IPS-20b (cell line): Measurements from ENCODE around the gene ACVR1.
"Not testable (repeated sequence)": the region's sequence is repeated elsewhere in the genome, so short reads cannot be mapped to it uniquely, and the experiment has no call there.

ENCODE experiments used
- H3K27ac ChIP-seq: one replicate; pipeline ENCODE4 v1.5.1; 2013; ENCODE audit warnings: low read length
- H3K27me3 ChIP-seq: 2 replicates; pipeline ENCODE4 v1.6.1; 2013; ENCODE audit warnings: mild to moderate bottlenecking, low read length, inconsistent platforms; ENCODE audit not compliant: insufficient read depth
- H3K36me3 ChIP-seq: 2 replicates; pipeline ENCODE4 v1.6.1; 2013; ENCODE audit warnings: low read depth, mild to moderate bottlenecking, inconsistent platforms, low read length, moderate library complexity; ENCODE audit not compliant: insufficient read depth
- H3K4me1 ChIP-seq: 2 replicates; pipeline ENCODE4 v1.6.1; 2013; ENCODE audit warnings: mild to moderate bottlenecking, control low read depth, inconsistent platforms, low read length, moderate library complexity; ENCODE audit not compliant: insufficient read depth
- H3K4me3 ChIP-seq: 2 replicates; pipeline ENCODE4 v1.5.1; 2013; ENCODE audit warnings: mild to moderate bottlenecking, low read length, inconsistent platforms
- H3K9ac ChIP-seq: 2 replicates; pipeline ENCODE4 v1.6.1; 2013; ENCODE audit warnings: low read depth, mild to moderate bottlenecking, inconsistent platforms, low read length, moderate library complexity
- H3K9me3 ChIP-seq: 2 replicates; pipeline ENCODE4 v1.6.1; 2013; ENCODE audit warnings: mild to moderate bottlenecking, low read depth, low read length, inconsistent platforms; ENCODE audit not compliant: insufficient read depth

ACVR1 gene

GRCh38 chr2:157891643-157892041, 15.5 kb upstream of the ACVR1 start:
- H3K9ac ChIP-seq: no peak overlapping the region
- no peaks in the 10 kb centered on the region for H3K9me3 ChIP-seq
- peaks cover 26% of the 10 kb centered on the region for H3K4me1 ChIP-seq
- H3K27ac ChIP-seq: no peak overlapping the region
- no peaks in the 10 kb centered on the region for H3K27me3 ChIP-seq
- H3K36me3 ChIP-seq: no peaks in the 10 kb centered on the region
- peak overlapping the region; percentile 9; the same call in 1 of the 2 replicates for H3K4me3 ChIP-seq

GRCh38 chr2:157890969-157891642, 15.0 kb upstream of the ACVR1 start:
- H3K4me3 ChIP-seq: peak overlapping the region; percentile 9; the same call in 1 of the 2 replicates
- no peak overlapping the region for H3K9ac ChIP-seq
- H3K4me1 ChIP-seq: peaks cover 26% of the 10 kb centered on the region
- H3K27ac ChIP-seq: no peak overlapping the region
- no peaks in the 10 kb centered on the region for H3K36me3 ChIP-seq
- no peaks in the 10 kb centered on the region for H3K9me3 ChIP-seq
- H3K27me3 ChIP-seq: no peaks in the 10 kb centered on the region

GRCh38 chr2:157887946-157888345, 11.8 kb upstream of the ACVR1 start:
- Histone ChIP-seq H3K27ac (no peak overlapping the region), H3K27me3 (no peaks in the 10 kb centered on the region), H3K9ac (no peak overlapping the region), H3K9me3 (no peaks in the 10 kb centered on the region), H3K4me3 (no peak overlapping the region), H3K4me1 (peaks cover 26% of the 10 kb centered on the region), H3K36me3 (no peaks in the 10 kb centered on the region)

GRCh38 chr2:157884533-157884932, 8.4 kb upstream of the ACVR1 start:
- H3K9ac ChIP-seq, H3K4me3 ChIP-seq, H3K36me3 ChIP-seq, H3K9me3 ChIP-seq, H3K27me3 ChIP-seq, H3K27ac ChIP-seq, H3K4me1 ChIP-seq: not testable (repeated sequence)

- no peak overlapping the region for H3K27ac ChIP-seq
- H3K4me1 ChIP-seq: 0 out of 2 replicates have a peak, but pooled peaks cover 7% of the 10 kb centered on the region
- H3K9ac ChIP-seq: no peak overlapping the region
- no peaks in the 10 kb centered on the region for H3K9me3 ChIP-seq
- no peak overlapping the region for H3K4me3 ChIP-seq
- peaks cover 11% of the 10 kb centered on the region; the same call in 1 of the 2 replicates for H3K27me3 ChIP-seq
- no peaks in the 10 kb centered on the region for H3K36me3 ChIP-seq
Observed at GRCh38 chr2:157880927-157881326, 4.8 kb upstream of the ACVR1 start.

GRCh38 chr2:157877761-157878400, 1.8 kb upstream of the ACVR1 start:
- H3K9me3 ChIP-seq: no peaks in the 10 kb centered on the region
- H3K27me3 ChIP-seq: peaks cover 23% of the 10 kb centered on the region; the same call in 1 of the 2 replicates
- no peak overlapping the region for H3K27ac ChIP-seq
- 0 out of 2 replicates have a peak overlapping the region, but pooled peaks have one; percentile 84 for H3K4me3 ChIP-seq
- H3K4me1 ChIP-seq: peaks cover 7% of the 10 kb centered on the region; the same call in 1 of the 2 replicates
- no peak overlapping the region for H3K9ac ChIP-seq
- H3K36me3 ChIP-seq: no peaks in the 10 kb centered on the region

GRCh38 chr2:157876786-157877138, 632 bp upstream of the ACVR1 start:
- H3K27ac ChIP-seq: no peak overlapping the region

GRCh38 chr2:157875641-157876065, 477 bp downstream of the ACVR1 start:
- H3K4me1 ChIP-seq: peaks cover 13% of the 10 kb centered on the region
- H3K27me3 ChIP-seq: peaks cover 23% of the 10 kb centered on the region; the same call in 1 of the 2 replicates
- H3K4me3 ChIP-seq: peak overlapping the region; percentile 83
- H3K27ac ChIP-seq: no peak overlapping the region
- no peaks in the 10 kb centered on the region for H3K36me3 ChIP-seq
- no peaks in the 10 kb centered on the region for H3K9me3 ChIP-seq
- H3K9ac ChIP-seq: peak overlapping the region; percentile 65; the same call in 1 of the 2 replicates

More at GRCh38 chr2:157876786-157877138, 632 bp upstream of the ACVR1 start:
- Histone ChIP-seq H3K36me3 (no peaks in the 10 kb centered on the region), H3K9me3 (no peaks in the 10 kb centered on the region), H3K9ac (peak overlapping the region; percentile 70; the same call in 1 of the 2 replicates), H3K27me3 (peaks cover 23% of the 10 kb centered on the region; the same call in 1 of the 2 replicates), H3K4me3 (peak overlapping the region; percentile 84), H3K4me1 (peaks cover 6% of the 10 kb centered on the region)

- Histone ChIP-seq H3K4me3 (peak overlapping the region; percentile 83), H3K9me3 (no peaks in the 10 kb centered on the region), H3K4me1 (peaks cover 13% of the 10 kb centered on the region), H3K27ac (no peak overlapping the region), H3K9ac (peak overlapping the region; percentile 65; the same call in 1 of the 2 replicates), H3K27me3 (peaks cover 23% of the 10 kb centered on the region; the same call in 1 of the 2 replicates), H3K36me3 (no peaks in the 10 kb centered on the region)
Observed at GRCh38 chr2:157874997-157875640, 1.0 kb downstream of the ACVR1 start.

- peak overlapping the region; percentile 83 for H3K4me3 ChIP-seq
- no peak overlapping the region for H3K9ac ChIP-seq
- H3K27me3 ChIP-seq: peaks cover 23% of the 10 kb centered on the region; the same call in 1 of the 2 replicates
- no peaks in the 10 kb centered on the region for H3K9me3 ChIP-seq
- H3K4me1 ChIP-seq: peaks cover 13% of the 10 kb centered on the region
- H3K27ac ChIP-seq: no peak overlapping the region
- H3K36me3 ChIP-seq: no peaks in the 10 kb centered on the region
Observed at GRCh38 chr2:157874348-157874747, 1.8 kb downstream of the ACVR1 start.

GRCh38 chr2:157872791-157873190, 3.3 kb downstream of the ACVR1 start:
- no peaks in the 10 kb centered on the region for H3K36me3 ChIP-seq
- no peak overlapping the region for H3K4me3 ChIP-seq
- H3K9me3 ChIP-seq: no peaks in the 10 kb centered on the region
- H3K9ac ChIP-seq: no peak overlapping the region
- H3K27me3 ChIP-seq: peaks cover 20% of the 10 kb centered on the region; the same call in 1 of the 2 replicates
- no peak overlapping the region for H3K27ac ChIP-seq
- H3K4me1 ChIP-seq: peaks cover 14% of the 10 kb centered on the region
